K562 (cell line): ENCODE results near the gene HOXD12. TPM values are rescaled to one million over a fixed set of nuclear protein-coding genes. Genes with fewer than 3 reads are reported as not detected.

Experiments
- CBX1 ChIP-seq: sonication (generic); IDR thresholded peaks from 2 replicates; pipeline ENCODE4 v1.6.1; 2016; ENCODE audit warnings: antibody characterized with exemption, low read depth, mild to moderate bottlenecking
- CHD1 ChIP-seq: fragments of 200-600 bp; sonication (generic); IDR thresholded peaks from one replicate; pipeline ENCODE4 v1.6.1; 2012; ENCODE audit warnings: mild to moderate bottlenecking, moderate library complexity, low read length, inconsistent platforms
- DMBX1 ChIP-seq: fragments of 250-450 bp; sonication (Bioruptor Pico); IDR thresholded peaks from 2 replicates; pipeline ENCODE4 v1.8.0; 2022; ENCODE audit warnings: inconsistent platforms, mild to moderate bottlenecking, moderate library complexity, borderline replicate concordance
- DPF2 ChIP-seq: fragments of 450-650 bp; IDR thresholded peaks from 2 replicates; pipeline ENCODE4 v1.6.1; 2016
- E2F3 ChIP-seq: fragments of 250-450 bp; sonication (Bioruptor Pico); IDR thresholded peaks from 2 replicates; pipeline ENCODE4 v1.4.0; 2020; ENCODE audit warnings: mild to moderate bottlenecking
- ESRRA ChIP-seq: fragments of 450-650 bp; IDR thresholded peaks from 2 replicates; pipeline ENCODE4 v1.6.1; 2014; ENCODE audit warnings: low read depth, mild to moderate bottlenecking, moderate library complexity, borderline replicate concordance
- FUS ChIP-seq: fragments of 200-400 bp; formaldehyde crosslinking; optimal IDR thresholded peaks from 2 replicates; pipeline ENCODE3; 2017; ENCODE audit warnings: low read depth, low read length
- GTF2E2 ChIP-seq: fragments of 200-800 bp; sonication (Bioruptor generic); IDR thresholded peaks from 2 replicates; pipeline ENCODE4 v1.6.1; 2016; ENCODE audit warnings: missing genetic modification characterization, missing compliant biosample characterization
- HCFC1 ChIP-seq: IDR thresholded peaks from 2 replicates; pipeline ENCODE4 v1.6.1; 2012; ENCODE audit warnings: low read depth, low read length, improper control_type of control experiment
- LARP7 ChIP-seq: fragments of 450-650 bp; IDR thresholded peaks from 2 replicates; pipeline ENCODE4 v1.6.1; 2016
- PML ChIP-seq: IDR thresholded peaks from 2 replicates; pipeline ENCODE4 v1.6.1; 2012; ENCODE audit warnings: low read length, inconsistent platforms
- POLR3A ChIP-seq: IDR thresholded peaks from 2 replicates; pipeline ENCODE4 v1.6.1; 2011; ENCODE audit warnings: borderline replicate concordance, mild to moderate bottlenecking, moderate library complexity; ENCODE audit not compliant: insufficient read length, insufficient read depth; ENCODE audit errors: extremely low read depth
- PTBP1 ChIP-seq: fragments of 200-400 bp; formaldehyde crosslinking; IDR thresholded peaks from 2 replicates; pipeline ENCODE4 v1.6.1; 2017; ENCODE audit warnings: low read depth, low read length
- RBFOX2 ChIP-seq: fragments of 200-400 bp; formaldehyde crosslinking; IDR thresholded peaks from 2 replicates; pipeline ENCODE4 v1.6.1; 2017; ENCODE audit warnings: low read depth, mild to moderate bottlenecking, low read length, moderate library complexity
- SMARCA5 ChIP-seq: fragments of 450-650 bp; IDR thresholded peaks from 2 replicates; pipeline ENCODE4 v1.6.1; 2016
- TBL1XR1 ChIP-seq, 2 experiments: IDR thresholded peaks; 2 replicates each; pipeline ENCODE4 v1.6.1; 2012; ENCODE audit warnings: improper control_type of control experiment in 2 of 2, low read length in 2 of 2, mild to moderate bottlenecking in 1 of 2
- ZNF764 ChIP-seq: fragments of 250-450 bp; sonication (Bioruptor Pico); IDR thresholded peaks from 2 replicates; pipeline ENCODE4 v1.4.0; 2020; ENCODE audit warnings: low read depth, mild to moderate bottlenecking, moderate library complexity
- polyA plus RNA-seq, 8 experiments: library from polyadenylated mRNA; depleted of rRNA in 4 of 8; stranded (reverse) in 5 of 8; unstranded in 3 of 8; fragments of >200 nt; fragmentation: Nextera tagmentation in 2 of 8; fragmentation: Illumina TruSeq in 1 of 8; extraction: Ambion mirVana in 2 of 8; extraction: Trizol in 1 of 8; gene quantifications; 2 replicates each; pipeline versions ENCODE4 v1.2.1 to v1.2.3, GENCODE V29; 2011 to 2014; ENCODE audit warnings: inconsistent platforms in 1 of 8, missing spikeins in 1 of 8
- total RNA-seq, 7 experiments: library from RNA; depleted of rRNA in 6 of 7; stranded (reverse); fragments of >200 nt in 6 of 7; fragmentation: Illumina TruSeq in 2 of 7; extraction: Trizol in 2 of 7; gene quantifications; 2 replicates each; pipeline versions ENCODE4 v1.2.1 to v1.2.3, GENCODE V29; 2011 to 2021; ENCODE audit warnings: low replicate concordance in 1 of 7
- TF ChIP-seq, protein P1 (sequence below): sonication (generic); formaldehyde crosslinking; IDR thresholded peaks from 2 replicates; pipeline ENCODE4 v1.8.1; 2023; ENCODE audit warnings: mild to moderate bottlenecking, missing genetic modification reagents
- TF ChIP-seq, protein P2 (sequence below): fragments of 250-450 bp; sonication (Bioruptor Pico); IDR thresholded peaks from 2 replicates; pipeline ENCODE4 v1.8.0; 2022; ENCODE audit warnings: moderate library complexity, mild to moderate bottlenecking, inconsistent platforms
- TF ChIP-seq, protein P3 (sequence below): IDR thresholded peaks from 2 replicates; pipeline ENCODE4 v1.6.1; 2016; ENCODE audit warnings: missing genetic modification characterization, missing compliant biosample characterization
- TF ChIP-seq, protein P4 (sequence below): fragments of 450-650 bp; IDR thresholded peaks from 2 replicates; pipeline ENCODE4 v1.7.0; 2016; ENCODE audit warnings: borderline replicate concordance
- TF ChIP-seq, protein P5 (sequence below): fragments of 450-650 bp; formaldehyde crosslinking; IDR thresholded peaks from 2 replicates; pipeline ENCODE4 v1.4.0; 2020; ENCODE audit warnings: mild to moderate bottlenecking, moderate library complexity

Gene HOXD12
- total and polyA plus RNA-seq, 9 of the 15 experiments (the other 6 are each of a cell fraction or from before 2014, with no cell fraction given), result not detected

DNA sequence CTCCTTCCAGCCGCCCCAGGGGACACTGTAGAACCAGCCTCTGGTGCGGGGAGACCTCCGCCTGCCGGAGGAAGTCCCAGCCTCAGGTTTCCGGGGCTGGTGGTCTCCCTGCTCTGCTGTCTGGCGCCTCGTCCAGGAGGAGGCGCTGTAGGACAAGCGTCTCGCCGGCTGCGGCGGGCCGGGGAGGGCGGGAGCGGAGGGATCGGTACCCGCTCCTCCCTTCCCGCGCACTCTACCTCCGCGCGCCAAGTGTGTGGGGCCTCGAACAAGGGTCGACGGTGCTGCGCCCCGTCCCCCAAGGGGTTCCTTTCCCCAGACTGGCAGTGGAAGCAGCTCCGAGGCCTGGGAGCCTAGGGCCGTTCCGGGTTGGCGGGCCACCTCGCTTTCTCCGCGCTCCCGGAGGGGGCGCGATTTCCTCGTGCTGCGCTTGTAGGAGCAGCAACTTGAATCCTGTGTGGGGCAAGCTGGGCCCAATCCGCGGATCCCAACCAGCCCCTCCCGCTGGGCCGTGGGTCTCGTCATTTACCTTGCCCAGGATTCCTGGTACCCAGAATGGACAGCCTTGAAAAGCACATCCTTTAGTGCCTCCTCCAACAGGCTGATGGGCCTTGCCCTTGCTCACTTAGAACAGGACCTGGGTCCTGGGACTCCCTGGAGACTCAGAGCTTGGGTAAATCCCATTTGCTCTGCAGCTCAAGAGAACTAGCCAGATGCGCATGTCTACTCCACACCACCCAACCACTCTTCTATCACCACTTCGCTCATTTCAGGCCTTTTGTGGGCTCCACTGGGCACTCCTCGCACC is 41.1 kb downstream of the HOXD12 start (continued):
- TF ChIP-seq LARP7, result no peak
- no peak for TF ChIP-seq DPF2
- TF ChIP-seq, protein P1, sequence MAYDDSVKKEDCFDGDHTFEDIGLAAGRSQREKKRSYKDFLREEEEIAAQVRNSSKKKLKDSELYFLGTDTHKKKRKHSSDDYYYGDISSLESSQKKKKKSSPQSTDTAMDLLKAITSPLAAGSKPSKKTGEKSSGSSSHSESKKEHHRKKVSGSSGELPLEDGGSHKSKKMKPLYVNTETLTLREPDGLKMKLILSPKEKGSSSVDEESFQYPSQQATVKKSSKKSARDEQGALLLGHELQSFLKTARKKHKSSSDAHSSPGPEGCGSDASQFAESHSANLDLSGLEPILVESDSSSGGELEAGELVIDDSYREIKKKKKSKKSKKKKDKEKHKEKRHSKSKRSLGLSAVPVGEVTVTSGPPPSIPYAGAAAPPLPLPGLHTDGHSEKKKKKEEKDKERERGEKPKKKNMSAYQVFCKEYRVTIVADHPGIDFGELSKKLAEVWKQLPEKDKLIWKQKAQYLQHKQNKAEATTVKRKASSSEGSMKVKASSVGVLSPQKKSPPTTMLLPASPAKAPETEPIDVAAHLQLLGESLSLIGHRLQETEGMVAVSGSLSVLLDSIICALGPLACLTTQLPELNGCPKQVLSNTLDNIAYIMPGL (CRISPR knock-in tag), result peak; percentile 75
- TF ChIP-seq ZNF764, result peak; percentile 76; the same call in 1 of the 2 replicates
- TF ChIP-seq PML, result no peak
- TF ChIP-seq FUS, result no peak
- 0 out of 2 replicates have a peak, but pooled peaks have one; percentile 24 for TF ChIP-seq RBFOX2
- TF ChIP-seq, protein P2, sequence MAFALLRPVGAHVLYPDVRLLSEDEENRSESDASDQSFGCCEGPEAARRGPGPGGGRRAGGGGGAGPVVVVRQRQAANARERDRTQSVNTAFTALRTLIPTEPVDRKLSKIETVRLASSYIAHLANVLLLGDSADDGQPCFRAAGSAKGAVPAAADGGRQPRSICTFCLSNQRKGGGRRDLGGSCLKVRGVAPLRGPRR (CRISPR knock-in tag), result no peak
- TF ChIP-seq GTF2E2 (tag), result no peak
- TF ChIP-seq, protein P3, sequence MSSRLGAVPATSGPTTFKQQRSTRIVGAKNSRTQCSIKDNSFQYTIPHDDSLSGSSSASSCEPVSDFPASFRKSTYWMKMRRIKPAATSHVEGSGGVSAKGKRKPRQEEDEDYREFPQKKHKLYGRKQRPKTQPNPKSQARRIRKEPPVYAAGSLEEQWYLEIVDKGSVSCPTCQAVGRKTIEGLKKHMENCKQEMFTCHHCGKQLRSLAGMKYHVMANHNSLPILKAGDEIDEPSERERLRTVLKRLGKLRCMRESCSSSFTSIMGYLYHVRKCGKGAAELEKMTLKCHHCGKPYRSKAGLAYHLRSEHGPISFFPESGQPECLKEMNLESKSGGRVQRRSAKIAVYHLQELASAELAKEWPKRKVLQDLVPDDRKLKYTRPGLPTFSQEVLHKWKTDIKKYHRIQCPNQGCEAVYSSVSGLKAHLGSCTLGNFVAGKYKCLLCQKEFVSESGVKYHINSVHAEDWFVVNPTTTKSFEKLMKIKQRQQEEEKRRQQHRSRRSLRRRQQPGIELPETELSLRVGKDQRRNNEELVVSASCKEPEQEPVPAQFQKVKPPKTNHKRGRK (tag), result no peak
- TF ChIP-seq E2F3 (CRISPR knock-in tag), result peak; percentile 89
- TF ChIP-seq TBL1XR1 (IDR thresholded peaks at IDR 0.05; ENCODE audit: low read length in 2 of 2), result no peak
- TF ChIP-seq HCFC1, result peak; percentile 13; the same call in 1 of the 2 replicates
- TF ChIP-seq SMARCA5, result no peak
- TF ChIP-seq ESRRA, result 0 out of 2 replicates have a peak, but pooled peaks have one; percentile 43
- TF ChIP-seq PTBP1, result no peak
- TF ChIP-seq, protein P4, sequence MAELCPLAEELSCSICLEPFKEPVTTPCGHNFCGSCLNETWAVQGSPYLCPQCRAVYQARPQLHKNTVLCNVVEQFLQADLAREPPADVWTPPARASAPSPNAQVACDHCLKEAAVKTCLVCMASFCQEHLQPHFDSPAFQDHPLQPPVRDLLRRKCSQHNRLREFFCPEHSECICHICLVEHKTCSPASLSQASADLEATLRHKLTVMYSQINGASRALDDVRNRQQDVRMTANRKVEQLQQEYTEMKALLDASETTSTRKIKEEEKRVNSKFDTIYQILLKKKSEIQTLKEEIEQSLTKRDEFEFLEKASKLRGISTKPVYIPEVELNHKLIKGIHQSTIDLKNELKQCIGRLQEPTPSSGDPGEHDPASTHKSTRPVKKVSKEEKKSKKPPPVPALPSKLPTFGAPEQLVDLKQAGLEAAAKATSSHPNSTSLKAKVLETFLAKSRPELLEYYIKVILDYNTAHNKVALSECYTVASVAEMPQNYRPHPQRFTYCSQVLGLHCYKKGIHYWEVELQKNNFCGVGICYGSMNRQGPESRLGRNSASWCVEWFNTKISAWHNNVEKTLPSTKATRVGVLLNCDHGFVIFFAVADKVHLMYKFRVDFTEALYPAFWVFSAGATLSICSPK, result no peak
- TF ChIP-seq, protein P5, sequence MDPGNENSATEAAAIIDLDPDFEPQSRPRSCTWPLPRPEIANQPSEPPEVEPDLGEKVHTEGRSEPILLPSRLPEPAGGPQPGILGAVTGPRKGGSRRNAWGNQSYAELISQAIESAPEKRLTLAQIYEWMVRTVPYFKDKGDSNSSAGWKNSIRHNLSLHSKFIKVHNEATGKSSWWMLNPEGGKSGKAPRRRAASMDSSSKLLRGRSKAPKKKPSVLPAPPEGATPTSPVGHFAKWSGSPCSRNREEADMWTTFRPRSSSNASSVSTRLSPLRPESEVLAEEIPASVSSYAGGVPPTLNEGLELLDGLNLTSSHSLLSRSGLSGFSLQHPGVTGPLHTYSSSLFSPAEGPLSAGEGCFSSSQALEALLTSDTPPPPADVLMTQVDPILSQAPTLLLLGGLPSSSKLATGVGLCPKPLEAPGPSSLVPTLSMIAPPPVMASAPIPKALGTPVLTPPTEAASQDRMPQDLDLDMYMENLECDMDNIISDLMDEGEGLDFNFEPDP, result no peak
- 0 out of 2 replicates have a peak, but pooled peaks have one; percentile 61 for TF ChIP-seq CBX1
- TF ChIP-seq POLR3A, result no peak
- no peak for TF ChIP-seq DMBX1
- TF ChIP-seq CHD1, result no peak
